ENCODE data around the gene SELENOT.

DNA sequence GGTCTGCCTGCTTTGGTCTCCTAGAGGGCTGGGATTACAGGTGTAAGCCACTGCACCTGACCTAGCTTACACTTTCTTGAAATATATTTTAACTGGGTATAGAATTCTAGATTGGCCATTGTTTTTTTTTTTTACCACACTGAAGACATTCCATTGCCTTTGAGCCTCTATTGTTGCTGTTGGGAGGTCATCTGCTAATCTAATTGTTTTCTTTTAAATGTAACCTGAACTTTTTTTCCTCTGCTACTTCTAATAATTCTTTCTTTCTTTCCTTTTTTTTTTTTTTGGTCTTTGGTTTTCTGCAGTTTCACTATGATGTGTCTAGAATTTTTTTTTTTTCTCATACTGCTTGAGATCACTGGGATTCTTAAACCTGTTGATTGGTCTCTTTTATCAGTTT is 72.5 kb downstream of the SELENOT start:
- TF ChIP-seq CTCF (IDR thresholded peaks at IDR 0.05) (no peak), EP300 (IDR thresholded peaks at IDR 0.05) (no peak), POLR2A (IDR thresholded peaks at IDR 0.05) (no peak)
